Measurements from ENCODE around the gene GNA15.
"Not testable (repeated sequence)": the region's sequence is repeated elsewhere in the genome, so short reads cannot be mapped to it uniquely, and the experiment has no call there.

The GNA15 gene

DNA sequence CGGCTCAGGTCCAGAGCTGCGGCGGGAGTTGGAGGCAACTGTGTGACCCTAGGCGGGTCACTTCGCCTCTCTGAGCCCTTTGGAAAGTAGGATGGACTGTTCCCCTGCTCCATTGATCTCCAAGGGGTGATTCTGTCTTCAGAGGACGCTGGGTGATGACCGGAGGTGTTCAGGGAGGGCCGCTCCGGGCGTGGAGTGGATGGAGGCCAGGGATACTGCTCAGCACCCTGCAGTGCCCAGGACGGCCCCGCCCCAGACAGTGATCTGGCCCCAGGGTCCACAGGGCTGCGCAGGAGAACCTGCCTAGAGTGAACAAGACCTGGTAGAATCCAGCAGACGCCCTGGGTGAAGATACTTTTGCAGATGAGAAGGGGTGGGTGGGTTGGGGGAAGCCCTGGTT lies 56.9 kb downstream of the GNA15 start:
- ATAC-seq: no peak
- H3K9me3 Mint-ChIP-seq: no peaks in the 10 kb centered on the region
- no peaks in the 10 kb centered on the region for H3K27me3 Mint-ChIP-seq
- H3K36me3 Mint-ChIP-seq: peaks cover 34% of the 10 kb centered on the region
- H3K27ac Mint-ChIP-seq: no peak overlapping the region
- no peak overlapping the region for H3K4me3 Mint-ChIP-seq
- peaks cover 24% of the 10 kb centered on the region for H3K4me1 Mint-ChIP-seq

DNA sequence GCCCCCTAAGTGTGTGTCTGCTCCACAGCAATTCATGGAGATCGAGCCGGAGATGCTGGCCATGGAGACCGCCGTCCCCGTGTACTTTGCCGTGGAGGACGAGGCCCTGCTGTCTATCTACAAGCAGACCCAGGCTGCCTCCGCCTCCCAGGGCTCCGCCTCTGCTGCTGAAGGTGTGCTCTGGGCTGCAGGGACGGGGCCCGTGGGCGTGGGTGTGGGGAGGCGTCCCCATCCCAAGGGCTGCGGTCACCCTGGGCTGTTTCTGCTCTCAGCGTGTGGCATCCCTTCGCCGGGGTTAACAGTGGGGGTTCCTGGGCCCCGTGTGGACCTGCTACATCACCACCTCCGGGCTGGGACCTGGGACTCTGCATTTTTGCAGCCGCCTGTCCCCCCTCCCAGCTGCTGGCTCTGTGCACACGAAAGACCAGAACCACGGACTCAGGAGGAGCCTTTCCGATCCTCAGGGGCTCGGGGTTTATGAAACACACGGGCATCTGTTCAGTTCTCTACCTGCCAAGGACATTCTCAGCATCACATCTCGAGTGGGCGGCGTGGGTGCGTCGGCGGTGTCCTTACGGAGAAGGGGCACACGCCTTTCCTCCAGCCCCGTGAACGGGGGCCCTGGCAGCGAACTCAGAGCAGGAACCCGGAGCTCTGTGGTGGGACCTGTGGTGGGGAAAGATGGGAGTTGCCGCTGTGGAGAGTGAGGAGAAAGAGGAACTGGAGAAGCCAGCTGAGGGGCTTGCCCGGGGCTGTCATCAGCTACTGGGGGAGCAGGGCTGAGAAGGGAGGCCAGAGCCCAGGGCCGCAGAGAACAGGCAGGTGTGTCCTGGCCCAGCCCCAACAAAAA lies 57.6 kb downstream of the GNA15 start:
- peaks cover 16% of the 10 kb centered on the region for H3K4me1 Mint-ChIP-seq
- peaks cover 29% of the 10 kb centered on the region for H3K36me3 Mint-ChIP-seq
- no peak overlapping the region for H3K4me3 Mint-ChIP-seq
- no peaks in the 10 kb centered on the region for H3K27me3 Mint-ChIP-seq
- no peak overlapping the region for H3K27ac Mint-ChIP-seq
- ATAC-seq: peak; percentile 27
- no peaks in the 10 kb centered on the region for H3K9me3 Mint-ChIP-seq

DNA sequence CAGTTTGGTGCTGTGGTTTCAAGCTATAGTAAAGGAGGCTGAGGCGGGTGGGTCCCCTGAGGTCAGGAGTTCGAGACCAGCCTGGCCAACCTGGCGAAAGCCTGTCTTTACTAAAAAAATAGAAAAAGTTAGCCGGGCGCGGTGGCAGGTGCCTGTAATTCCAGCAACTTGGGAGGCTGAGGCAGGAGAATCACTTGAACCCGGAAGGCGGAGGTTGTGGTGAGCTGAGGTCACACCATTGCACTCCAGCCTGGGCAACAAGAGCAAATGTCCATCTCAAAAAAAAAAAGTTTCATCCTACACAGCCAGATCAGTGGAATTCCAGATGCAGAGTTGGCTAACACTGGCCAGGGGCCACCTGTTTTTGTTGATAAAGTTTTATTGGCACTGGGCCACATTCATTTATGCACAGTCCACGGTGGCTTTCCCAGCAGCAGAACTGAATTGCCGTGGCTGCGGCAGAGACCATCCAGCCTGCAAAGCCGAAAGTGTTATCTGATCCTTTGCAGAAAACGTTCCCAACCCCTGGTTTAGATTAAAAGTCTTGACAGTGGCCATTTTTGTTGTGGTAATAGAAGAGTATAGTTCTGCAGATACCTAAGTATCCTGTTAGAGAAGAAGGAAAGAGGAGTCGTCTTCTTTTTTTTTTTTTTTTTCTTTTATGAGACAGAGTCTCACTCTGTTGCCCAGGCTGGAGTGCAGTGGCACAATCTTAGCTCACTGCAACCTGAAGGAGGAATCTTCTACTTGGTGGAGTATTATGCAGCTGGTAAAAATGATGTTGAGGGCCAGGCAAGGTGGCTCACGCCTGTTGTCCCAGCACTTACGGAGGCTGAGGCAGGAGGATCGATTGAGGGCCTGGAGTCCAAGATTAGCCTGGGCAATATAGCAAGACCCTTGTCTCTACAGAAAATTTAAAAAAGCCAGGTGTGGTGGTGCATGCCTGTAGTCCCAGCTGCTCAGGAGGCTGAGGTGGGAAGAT lies 58.6 kb downstream of the GNA15 start:
- ATAC-seq: no peak
- H3K4me3 Mint-ChIP-seq: no peak overlapping the region
- no peaks in the 10 kb centered on the region for H3K9me3 Mint-ChIP-seq
- no peaks in the 10 kb centered on the region for H3K27me3 Mint-ChIP-seq
- no peak overlapping the region for H3K27ac Mint-ChIP-seq
- H3K36me3 Mint-ChIP-seq: peaks cover 22% of the 10 kb centered on the region
- H3K4me1 Mint-ChIP-seq: peaks cover 7% of the 10 kb centered on the region

DNA sequence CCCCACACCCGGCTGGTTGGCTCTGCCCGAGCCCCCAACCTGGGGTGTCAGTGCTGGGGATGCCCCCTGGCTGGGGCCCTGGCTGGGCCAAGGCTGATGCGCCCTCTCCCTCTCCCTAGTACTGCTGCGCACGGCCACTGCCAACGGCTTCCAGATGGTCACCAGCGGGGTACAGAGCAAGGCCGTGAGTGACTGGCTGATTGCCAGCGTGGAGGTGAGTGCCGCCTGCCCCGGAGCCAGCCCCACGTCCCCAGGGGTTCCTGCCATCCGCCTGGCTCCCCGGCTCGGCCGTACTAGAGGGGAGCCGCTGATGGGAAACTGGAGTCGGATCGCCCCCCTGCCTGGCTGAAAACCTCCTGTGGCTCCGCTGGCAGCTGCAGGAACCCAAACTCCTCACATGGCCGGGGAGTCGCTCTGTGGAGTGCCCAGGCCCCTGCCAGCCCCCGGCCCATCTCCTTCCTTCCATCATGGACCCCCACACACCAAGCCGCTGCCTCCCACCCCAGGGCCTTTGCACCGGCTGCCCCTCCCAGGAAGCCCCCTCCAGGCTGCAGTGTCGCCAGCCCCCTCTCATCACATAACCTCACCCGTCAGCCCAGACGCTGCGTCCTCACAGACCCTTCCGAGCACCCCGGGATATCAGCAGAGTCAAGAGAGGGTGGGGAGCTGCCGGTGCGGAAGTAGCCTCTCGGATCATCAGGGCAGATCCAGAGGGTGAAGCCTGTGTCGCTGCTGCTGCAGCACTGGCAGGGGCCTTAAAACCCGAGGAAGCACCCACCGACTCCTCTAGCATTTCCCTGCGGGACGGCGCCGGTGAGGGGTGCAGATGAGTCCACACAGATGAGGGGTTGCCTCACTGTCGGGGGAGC lies 60.5 kb downstream of the GNA15 start:
- H3K27ac Mint-ChIP-seq: no peak overlapping the region
- H3K4me1 Mint-ChIP-seq: no peaks in the 10 kb centered on the region
- H3K4me3 Mint-ChIP-seq: no peak overlapping the region
- H3K9me3 Mint-ChIP-seq: no peaks in the 10 kb centered on the region
- H3K27me3 Mint-ChIP-seq: no peaks in the 10 kb centered on the region
- H3K36me3 Mint-ChIP-seq: peaks cover 15% of the 10 kb centered on the region
- ATAC-seq: no peak

DNA sequence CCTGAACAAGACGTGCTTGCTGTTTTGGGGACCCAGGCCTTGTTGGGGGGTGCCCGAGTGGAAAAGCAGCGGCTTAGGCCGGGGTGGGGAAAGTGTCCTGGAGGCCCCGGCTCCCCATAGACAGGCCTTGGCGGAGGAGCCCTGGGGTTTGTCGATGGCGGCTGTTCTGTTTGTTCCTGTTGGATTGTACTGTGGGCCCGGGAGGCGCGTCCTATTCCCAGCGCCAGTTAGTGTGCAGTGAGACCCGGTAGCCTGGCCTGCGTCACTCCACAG lies 61.0 kb downstream of the GNA15 start:
- Mint-ChIP-seq H3K27ac (no peak overlapping the region), H3K9me3 (no peaks in the 10 kb centered on the region), H3K36me3 (peaks cover 15% of the 10 kb centered on the region), H3K4me3 (no peak overlapping the region), H3K4me1 (no peaks in the 10 kb centered on the region), H3K27me3 (no peaks in the 10 kb centered on the region)
- ATAC-seq: no peak

DNA sequence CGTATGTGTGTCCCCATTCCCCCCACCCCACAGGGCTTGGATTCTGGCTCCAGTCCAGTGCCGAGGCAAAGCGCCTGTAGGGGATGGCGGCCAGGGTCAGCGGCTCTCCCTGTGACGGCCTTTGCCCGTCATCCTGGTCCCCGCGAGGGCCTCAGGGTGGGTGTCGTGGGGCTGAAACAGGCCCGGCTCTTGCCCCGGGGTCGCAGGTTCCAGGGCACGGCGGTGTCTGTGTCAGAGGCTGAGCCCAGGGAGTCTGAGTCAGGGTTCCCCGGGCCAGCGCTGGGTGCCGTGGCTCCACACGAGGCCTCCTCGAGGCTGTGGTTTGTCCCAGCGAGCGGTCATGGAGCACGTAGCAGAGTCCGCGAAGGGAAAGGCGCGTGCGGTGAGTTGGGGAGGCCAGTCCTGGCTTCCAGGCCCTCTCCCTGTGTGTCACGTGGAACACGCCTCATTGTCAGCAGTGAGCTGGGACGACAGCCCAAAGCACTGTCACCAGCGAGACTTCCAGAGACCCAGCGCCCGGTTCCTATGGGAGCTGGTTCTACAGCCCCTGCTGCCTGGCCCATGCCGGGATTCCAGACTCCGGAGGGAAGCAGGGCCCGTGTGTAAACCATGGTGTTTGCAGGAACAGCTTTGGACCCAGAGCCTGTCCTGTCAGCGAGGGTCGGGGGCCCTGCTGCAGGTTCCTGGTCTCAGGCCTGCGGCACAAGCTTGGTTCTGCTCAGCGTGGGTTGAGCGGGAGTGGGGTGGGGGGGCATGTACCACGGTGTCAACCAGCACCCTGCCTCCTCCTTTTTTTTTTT lies 63.3 kb downstream of the GNA15 start:
- Mint-ChIP-seq H3K9me3 (no peaks in the 10 kb centered on the region), H3K4me3 (no peak overlapping the region), H3K36me3 (peaks cover 15% of the 10 kb centered on the region), H3K4me1 (no peaks in the 10 kb centered on the region), H3K27ac (no peak overlapping the region), H3K27me3 (no peaks in the 10 kb centered on the region)
- no peak for ATAC-seq

DNA sequence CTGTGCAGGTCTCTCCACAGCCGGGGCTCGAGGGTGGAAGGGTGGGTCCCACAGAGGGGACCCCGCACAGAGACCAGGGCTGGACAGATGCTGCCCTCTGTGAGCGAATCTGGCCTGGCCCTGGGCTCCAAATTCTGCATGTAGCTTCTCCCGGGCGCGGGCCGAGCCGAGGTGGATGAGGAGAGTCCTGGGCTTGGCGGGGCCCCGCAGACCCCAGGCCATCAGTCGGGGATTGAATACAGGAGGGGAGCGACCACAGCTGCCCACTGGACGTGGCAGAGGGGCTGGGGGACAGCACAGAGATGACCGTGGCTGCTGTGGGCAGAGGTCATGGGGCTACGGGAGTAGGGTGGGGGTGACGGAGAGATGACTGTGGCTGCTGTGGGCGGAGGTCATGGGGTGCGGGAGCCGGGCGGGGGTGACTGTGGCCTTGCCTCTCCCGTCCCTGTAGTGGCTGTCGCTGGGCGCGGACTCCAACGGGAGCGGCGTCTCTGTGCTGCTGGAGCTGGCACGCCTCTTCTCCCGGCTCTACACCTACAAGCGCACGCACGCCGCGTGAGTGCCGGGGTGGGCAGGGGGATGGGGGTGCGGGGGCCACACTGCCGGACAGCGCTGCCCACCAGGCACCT lies 65.4 kb downstream of the GNA15 start:
- H3K4me3 Mint-ChIP-seq: no peak overlapping the region
- no peak overlapping the region for H3K27ac Mint-ChIP-seq
- no peak for ATAC-seq
- no peaks in the 10 kb centered on the region for H3K4me1 Mint-ChIP-seq
- H3K36me3 Mint-ChIP-seq: peaks cover 7% of the 10 kb centered on the region
- H3K9me3 Mint-ChIP-seq: no peaks in the 10 kb centered on the region
- no peaks in the 10 kb centered on the region for H3K27me3 Mint-ChIP-seq

DNA sequence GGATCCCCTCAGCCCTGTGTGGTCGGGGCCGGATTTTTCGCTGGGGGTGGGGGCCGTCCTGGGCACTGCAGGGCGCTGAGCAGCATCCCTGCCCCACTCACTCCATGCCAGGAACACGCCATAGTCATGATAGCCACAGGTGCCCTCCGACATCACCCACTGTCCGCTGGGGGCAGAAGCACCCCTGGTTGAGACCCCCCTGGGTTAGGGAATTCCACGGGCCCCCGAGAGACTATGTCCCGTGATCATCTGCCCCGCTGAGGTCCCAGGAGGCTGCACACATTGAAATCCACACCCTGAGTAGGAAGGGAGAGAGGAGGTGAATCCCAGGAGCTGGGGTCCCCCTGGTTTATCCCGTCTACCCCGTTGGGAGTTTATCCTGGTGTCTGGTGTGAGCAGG lies 66.1 kb downstream of the GNA15 start:
- H3K27ac Mint-ChIP-seq: no peak overlapping the region
- H3K27me3 Mint-ChIP-seq: no peaks in the 10 kb centered on the region
- ATAC-seq: no peak
- no peaks in the 10 kb centered on the region for H3K4me1 Mint-ChIP-seq
- peaks cover 7% of the 10 kb centered on the region for H3K36me3 Mint-ChIP-seq
- no peaks in the 10 kb centered on the region for H3K9me3 Mint-ChIP-seq
- H3K4me3 Mint-ChIP-seq: no peak overlapping the region

DNA sequence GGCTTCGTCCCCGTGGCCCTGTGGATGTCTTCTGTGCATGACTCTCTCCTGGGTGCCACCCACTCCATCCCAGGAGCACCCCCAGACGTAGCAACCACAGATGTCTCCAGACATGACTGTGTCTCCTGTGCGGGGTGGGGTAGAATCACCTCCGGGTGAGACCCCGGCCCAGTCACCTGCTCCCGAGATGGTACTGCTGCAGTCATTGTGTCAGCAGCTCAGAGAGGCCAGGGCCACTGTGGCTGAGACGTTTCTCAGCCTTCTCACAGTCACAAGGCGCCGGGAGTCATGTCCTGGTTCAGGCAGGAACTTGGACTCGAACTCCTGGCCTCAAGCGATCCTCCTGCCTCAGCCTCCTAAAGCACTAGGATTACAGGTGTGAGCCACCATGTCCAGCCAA lies 66.5 kb downstream of the GNA15 start:
- H3K27ac Mint-ChIP-seq: no peak overlapping the region
- no peaks in the 10 kb centered on the region for H3K27me3 Mint-ChIP-seq
- H3K9me3 Mint-ChIP-seq: no peaks in the 10 kb centered on the region
- H3K36me3 Mint-ChIP-seq: peaks cover 7% of the 10 kb centered on the region
- no peak for ATAC-seq
- H3K4me3 Mint-ChIP-seq: no peak overlapping the region
- H3K4me1 Mint-ChIP-seq: no peaks in the 10 kb centered on the region

DNA sequence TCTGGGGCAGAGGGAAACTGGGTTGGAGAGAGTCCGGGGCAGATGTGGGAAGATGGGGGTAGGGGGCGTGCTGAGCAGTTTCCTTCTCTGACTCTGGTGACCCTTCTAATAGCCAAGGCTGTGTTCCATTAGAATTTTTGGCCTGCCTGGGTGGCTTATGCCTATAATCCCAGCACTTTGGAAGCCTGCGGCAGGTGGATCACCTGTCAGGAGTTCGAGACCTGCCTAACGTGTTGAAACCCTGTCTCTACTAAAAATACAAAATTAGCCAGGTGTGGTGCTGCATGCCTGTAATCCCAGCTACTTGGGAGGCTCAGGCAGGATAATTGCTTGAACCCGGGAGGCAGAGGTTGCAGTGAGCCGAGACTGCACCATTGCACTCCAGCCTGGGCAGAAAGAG lies 67.1 kb downstream of the GNA15 start:
- not testable (repeated sequence) for H3K9me3 Mint-ChIP-seq, H3K4me1 Mint-ChIP-seq, ATAC-seq, H3K4me3 Mint-ChIP-seq, H3K27ac Mint-ChIP-seq, H3K27me3 Mint-ChIP-seq
- peaks cover 11% of the 10 kb centered on the region for H3K36me3 Mint-ChIP-seq

DNA sequence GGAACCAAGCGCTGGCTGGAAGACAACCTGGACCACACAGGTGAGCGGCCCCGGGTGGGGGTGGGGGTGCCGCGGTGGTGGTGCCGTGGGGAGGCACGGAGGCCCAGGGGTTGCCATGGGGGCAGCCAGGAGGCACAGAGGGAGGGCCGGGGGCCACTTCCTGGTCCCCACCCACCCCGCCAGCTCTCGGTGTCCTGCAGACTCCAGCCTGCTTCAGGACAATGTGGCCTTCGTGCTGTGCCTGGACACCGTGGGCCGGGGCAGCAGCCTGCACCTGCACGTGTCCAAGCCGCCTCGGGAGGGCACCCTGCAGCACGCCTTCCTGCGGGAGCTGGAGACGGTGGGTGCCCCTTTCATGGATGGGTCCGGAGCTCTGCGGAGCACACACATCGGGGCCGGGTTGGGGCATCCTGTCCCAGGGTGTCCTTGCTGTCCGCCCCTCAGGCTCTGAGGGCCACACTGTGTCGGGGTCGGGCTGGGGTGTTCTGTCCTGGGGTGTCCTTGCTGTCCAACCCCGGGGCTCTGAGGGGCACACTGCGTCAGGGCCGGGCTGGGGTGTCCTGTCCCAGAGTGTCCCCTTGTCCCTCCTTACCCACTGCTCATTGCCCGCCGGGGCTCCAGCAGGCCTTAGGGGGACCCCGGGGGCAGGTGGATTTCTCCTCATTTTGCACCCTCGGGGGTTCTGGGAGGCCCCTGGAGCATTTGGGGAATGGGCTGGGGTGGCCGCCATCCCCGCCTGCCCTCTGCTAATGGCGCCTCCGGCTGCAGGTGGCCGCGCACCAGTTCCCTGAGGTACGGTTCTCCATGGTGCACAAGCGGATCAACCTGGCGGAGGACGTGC lies 68.2 kb downstream of the GNA15 start:
- no peak overlapping the region for H3K27ac Mint-ChIP-seq
- ATAC-seq: no peak
- H3K9me3 Mint-ChIP-seq: no peaks in the 10 kb centered on the region
- peaks cover 19% of the 10 kb centered on the region for H3K36me3 Mint-ChIP-seq
- no peaks in the 10 kb centered on the region for H3K4me1 Mint-ChIP-seq
- no peaks in the 10 kb centered on the region for H3K27me3 Mint-ChIP-seq
- H3K4me3 Mint-ChIP-seq: no peak overlapping the region

DNA sequence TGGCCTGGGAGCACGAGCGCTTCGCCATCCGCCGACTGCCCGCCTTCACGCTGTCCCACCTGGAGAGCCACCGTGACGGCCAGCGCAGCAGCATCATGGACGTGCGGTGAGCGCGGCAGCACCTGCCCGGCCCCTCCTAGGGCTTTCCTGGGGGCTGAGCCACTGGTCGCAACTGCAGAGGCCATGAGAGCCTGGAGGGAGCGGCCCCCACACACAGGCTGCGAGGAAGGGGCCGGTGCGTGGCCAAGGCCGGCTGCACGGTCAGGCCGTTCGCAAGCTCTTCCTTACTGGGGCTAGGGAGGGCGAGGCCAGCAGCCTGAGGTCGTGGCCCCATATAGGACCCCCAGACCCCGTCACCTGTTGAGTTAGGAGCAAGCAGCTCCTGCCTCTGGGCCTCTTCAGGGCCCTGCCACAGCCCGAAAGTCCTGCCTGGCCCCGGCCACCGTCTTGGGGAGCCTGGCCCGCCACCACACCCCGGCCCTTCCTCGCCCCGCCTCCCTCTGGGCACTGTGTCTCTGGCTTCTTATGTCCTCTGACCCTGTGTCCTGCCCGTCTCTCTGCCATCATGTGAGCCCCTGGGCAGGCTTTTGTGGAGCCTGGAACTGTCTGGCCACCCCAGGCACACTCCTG lies 68.9 kb downstream of the GNA15 start:
- H3K27ac Mint-ChIP-seq: no peak overlapping the region
- H3K36me3 Mint-ChIP-seq: peaks cover 25% of the 10 kb centered on the region
- no peaks in the 10 kb centered on the region for H3K4me1 Mint-ChIP-seq
- H3K27me3 Mint-ChIP-seq: no peaks in the 10 kb centered on the region
- no peak overlapping the region for H3K4me3 Mint-ChIP-seq
- no peaks in the 10 kb centered on the region for H3K9me3 Mint-ChIP-seq
- no peak for ATAC-seq

DNA sequence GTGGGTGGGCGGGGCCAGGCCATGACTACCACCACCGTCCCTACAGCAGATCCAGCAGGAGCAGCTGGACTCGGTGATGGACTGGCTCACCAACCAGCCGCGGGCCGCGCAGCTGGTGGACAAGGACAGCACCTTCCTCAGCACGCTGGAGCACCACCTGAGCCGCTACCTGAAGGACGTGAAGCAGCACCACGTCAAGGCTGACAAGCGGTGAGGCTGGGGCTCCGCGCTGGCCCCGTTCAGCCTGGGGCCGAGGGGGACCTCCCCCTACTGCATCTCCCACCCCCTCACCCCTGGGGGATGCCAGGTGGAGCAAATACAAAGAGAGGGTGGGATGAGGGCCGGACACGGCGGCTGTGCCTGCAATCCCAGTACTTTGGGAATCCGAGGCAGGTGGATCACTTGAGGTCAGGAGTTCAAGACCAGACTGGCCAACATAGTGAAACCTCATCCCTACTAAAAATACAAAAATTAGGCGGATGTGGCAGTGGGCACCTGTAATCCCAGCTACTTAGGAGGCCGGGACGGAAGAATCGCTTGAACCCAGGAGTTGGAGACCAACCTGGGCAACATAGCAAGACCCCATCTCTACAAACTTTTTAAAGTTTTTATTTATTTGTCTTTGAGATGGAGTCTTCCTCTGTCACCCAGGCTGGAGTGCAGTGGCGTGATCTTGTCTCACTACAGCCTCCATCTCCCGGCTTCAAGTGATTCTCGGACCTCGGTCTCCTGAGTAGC lies 70.6 kb downstream of the GNA15 start:
- Mint-ChIP-seq H3K9me3 (no peaks in the 10 kb centered on the region), H3K27ac (no peak overlapping the region), H3K36me3 (peaks cover 25% of the 10 kb centered on the region), H3K4me3 (no peak overlapping the region), H3K27me3 (peaks cover 9% of the 10 kb centered on the region), H3K4me1 (peaks cover 12% of the 10 kb centered on the region)
- ATAC-seq: no peak

Data from stimulated activated memory B cell treated with anti-CD40 and anti-IgM and Interleukin-4, amounts not matched to agents 10 μg/mL and 1 μg/mL and 100 μg/mL, for 72 hours (primary cell).